Body of pancreas (tissue), 4 donors: Measurements from ENCODE around the gene FRMD4B. TPM values are rescaled to one million over a fixed set of nuclear protein-coding genes. Genes with fewer than 3 reads are reported as not detected.

Source experiments
- ATAC-seq: fragments of 150-250 bp; one replicate; pipeline ENCODE4 v1.9.1; 2016
- DNase-seq, 4 donors: peaks; one replicate each; pipeline ENCODE4 v3.0.0-alpha.2; 2019
- H3K27ac ChIP-seq, 4 donors: fragments of 200-600 bp; sonication (generic); 1 replicate in 3 of 4; 2 replicates in 1 of 4; pipeline versions ENCODE4 v1.5.1 to v1.6.1; 2016 to 2019; ENCODE audit warnings: mild to moderate bottlenecking in 1 of 4, mixed read lengths in 1 of 4, moderate library complexity in 1 of 4
- H3K27me3 ChIP-seq, 2 donors: fragments of 200-600 bp; sonication (generic); one replicate each; pipeline ENCODE4 v1.6.0; 2016; ENCODE audit warnings: mild to moderate bottlenecking in 1 of 2
- H3K36me3 ChIP-seq, 2 donors: fragments of 200-600 bp; sonication (generic); replicated peaks in 1 of 2; 2 replicates each; pipeline ENCODE4 v1.5.1; 2016; ENCODE audit warnings: low read depth in 2 of 2; ENCODE audit not compliant: insufficient read depth in 1 of 2
- H3K4me1 ChIP-seq: fragments of 200-600 bp; sonication (generic); one replicate; pipeline ENCODE4 v1.6.0; 2016
- H3K4me3 ChIP-seq, 2 donors: fragments of 200-600 bp; sonication (generic); 1 replicate in 1 of 2; 2 replicates in 1 of 2; pipeline ENCODE4 v1.5.1; 2016 to 2019
- H3K9me3 ChIP-seq, 3 donors: fragments of 200-600 bp; sonication (generic); 1 replicate in 2 of 3; 2 replicates in 1 of 3; pipeline ENCODE4 v1.5.1; 2016
- POLR2A ChIP-seq, 3 donors: fragments of 450-650 bp; IDR thresholded peaks; one replicate each; pipeline ENCODE4 v1.6.1; 2016; ENCODE audit warnings: antibody characterized with exemption in 3 of 3, mild to moderate bottlenecking in 2 of 3
- WGBS, 2 donors: methylation state at CpG; one replicate each; pipeline ENCODE4 v1.1.5; 2017; 5-methylcytosine and 5-hydroxymethylcytosine counted together
- intact Hi-C: fragments of 100-400 bp; cut with DNase I; formaldehyde crosslinking; loops from one replicate; pipeline ENCODE4 v1.15.1; 2023
- total RNA-seq, 2 donors: library from RNA; depleted of rRNA; stranded (reverse); fragments of >200 nt; gene quantifications; one replicate each; pipeline ENCODE4 v1.1.0, GENCODE V29; 2016
- TF ChIP-seq, protein P1 (sequence below), 7 experiments: fragments of 450-650 bp in 4 of 7; fragments of 200-600 bp in 3 of 7; sonication (generic) in 3 of 7; IDR thresholded peaks; one replicate each; pipeline ENCODE4 v1.5.1; 2016 to 2019; ENCODE audit warnings: antibody characterized with exemption in 7 of 7

Gene FRMD4B
- total RNA-seq, 2 donors from 2014 or later: 7.3 to 14.3 TPM

GRCh38 chr3:69292959-69293574 lies 92.8 kb downstream of the FRMD4B start:
- Histone ChIP-seq H3K27me3 (no peaks in the 10 kb centered on the region), H3K27ac (no peak overlapping the region), H3K4me3 (no peak overlapping the region), H3K36me3 (no peaks in the 10 kb centered on the region), H3K4me1 (peaks cover 9% of the 10 kb centered on the region), H3K9me3 (no peaks in the 10 kb centered on the region)
- 81 to 85% methylated on average over 7 of the region's 7 CpGs for WGBS, 2 donors
- ATAC-seq (no peak), DNase-seq (no peak)
- intact Hi-C loops: no loop called here
- no peak for TF ChIP-seq POLR2A (IDR thresholded peaks at IDR 0.05)
- TF ChIP-seq, protein P1, sequence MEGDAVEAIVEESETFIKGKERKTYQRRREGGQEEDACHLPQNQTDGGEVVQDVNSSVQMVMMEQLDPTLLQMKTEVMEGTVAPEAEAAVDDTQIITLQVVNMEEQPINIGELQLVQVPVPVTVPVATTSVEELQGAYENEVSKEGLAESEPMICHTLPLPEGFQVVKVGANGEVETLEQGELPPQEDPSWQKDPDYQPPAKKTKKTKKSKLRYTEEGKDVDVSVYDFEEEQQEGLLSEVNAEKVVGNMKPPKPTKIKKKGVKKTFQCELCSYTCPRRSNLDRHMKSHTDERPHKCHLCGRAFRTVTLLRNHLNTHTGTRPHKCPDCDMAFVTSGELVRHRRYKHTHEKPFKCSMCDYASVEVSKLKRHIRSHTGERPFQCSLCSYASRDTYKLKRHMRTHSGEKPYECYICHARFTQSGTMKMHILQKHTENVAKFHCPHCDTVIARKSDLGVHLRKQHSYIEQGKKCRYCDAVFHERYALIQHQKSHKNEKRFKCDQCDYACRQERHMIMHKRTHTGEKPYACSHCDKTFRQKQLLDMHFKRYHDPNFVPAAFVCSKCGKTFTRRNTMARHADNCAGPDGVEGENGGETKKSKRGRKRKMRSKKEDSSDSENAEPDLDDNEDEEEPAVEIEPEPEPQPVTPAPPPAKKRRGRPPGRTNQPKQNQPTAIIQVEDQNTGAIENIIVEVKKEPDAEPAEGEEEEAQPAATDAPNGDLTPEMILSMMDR (IDR thresholded peaks at IDR 0.05): no peak

- intact Hi-C loops: no loop called here
- DNase-seq: no peak
- Histone ChIP-seq H3K4me3 (no peak overlapping the region), H3K9me3 (no peaks in the 10 kb centered on the region), H3K27me3 (no peaks in the 10 kb centered on the region), H3K27ac (no peak overlapping the region), H3K36me3 (no peaks in the 10 kb centered on the region), H3K4me1 (peaks cover 9% of the 10 kb centered on the region)
- 70 to 80% methylated on average over 4 of the region's 4 CpGs for WGBS, 2 donors
- ATAC-seq: no peak
- TF ChIP-seq, protein P1 (IDR thresholded peaks at IDR 0.05): no peak
- TF ChIP-seq POLR2A (IDR thresholded peaks at IDR 0.05): no peak
These were observed 93.7 kb downstream of the FRMD4B start for GRCh38 chr3:69292185-69292584.

GRCh38 chr3:69290430-69290829 lies 95.5 kb downstream of the FRMD4B start:
- TF ChIP-seq POLR2A (IDR thresholded peaks at IDR 0.05): no peak
- Histone ChIP-seq H3K36me3 (no peaks in the 10 kb centered on the region), H3K4me1 (peaks cover 9% of the 10 kb centered on the region), H3K9me3 (no peaks in the 10 kb centered on the region), H3K27ac (no peak overlapping the region), H3K27me3 (no peaks in the 10 kb centered on the region), H3K4me3 (no peak overlapping the region)
- intact Hi-C loops: no loop called here
- 66 to 72% methylated on average over 3 of the region's 3 CpGs for WGBS, 2 donors
- DNase-seq (no peak), ATAC-seq (no peak)

- Histone ChIP-seq H3K9me3 (no peaks in the 10 kb centered on the region), H3K36me3 (no peaks in the 10 kb centered on the region), H3K4me3 (no peak overlapping the region), H3K4me1 (peaks cover 9% of the 10 kb centered on the region), H3K27ac (no peak overlapping the region), H3K27me3 (no peaks in the 10 kb centered on the region)
- TF ChIP-seq, protein P1 (IDR thresholded peaks at IDR 0.05): no peak
- no peak for TF ChIP-seq POLR2A (IDR thresholded peaks at IDR 0.05)
- no peak for ATAC-seq
- DNase-seq: no peak
- 71 to 82% methylated on average over 5 of the region's 5 CpGs for WGBS, 2 donors
- intact Hi-C loops: no loop called here
These were observed 95.9 kb downstream of the FRMD4B start for GRCh38 chr3:69290006-69290405.

DNA sequence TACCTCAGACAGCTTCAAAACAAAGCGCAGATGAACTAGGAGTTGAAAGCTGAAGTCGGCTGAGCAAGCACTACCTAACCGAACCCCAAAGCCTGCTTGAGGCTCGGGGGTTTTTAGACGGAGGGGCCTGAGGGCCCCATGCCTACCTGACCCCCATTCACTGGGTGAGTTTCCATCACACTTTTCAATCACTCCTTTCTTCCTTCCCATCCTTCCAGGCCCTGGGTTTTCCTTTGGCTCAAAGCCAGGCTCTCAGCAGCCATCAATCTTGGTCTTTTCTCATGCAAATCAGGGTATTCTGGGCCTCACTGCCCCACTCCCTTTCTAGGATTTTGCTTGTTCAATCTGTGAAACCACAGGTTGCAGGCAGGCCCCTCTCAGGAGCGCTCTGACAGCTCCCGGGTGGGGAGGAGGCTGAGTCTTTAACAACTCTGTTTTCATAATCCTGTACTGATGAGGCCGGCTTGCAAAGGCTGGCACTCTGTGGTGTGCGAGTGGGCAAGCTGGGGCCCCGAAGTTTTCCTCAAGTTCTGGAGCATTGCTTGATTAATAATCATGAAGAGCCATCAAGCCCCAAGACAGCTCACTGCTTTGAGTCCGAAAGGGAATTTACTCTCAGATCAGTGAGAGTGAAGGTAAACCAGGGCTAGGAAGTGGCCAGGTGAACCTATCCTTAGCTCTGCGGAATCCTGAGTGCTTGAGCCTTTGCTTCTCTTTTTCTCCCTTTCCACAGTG lies 97.6 kb downstream of the FRMD4B start:
- TF ChIP-seq POLR2A (IDR thresholded peaks at IDR 0.05): no peak
- TF ChIP-seq, protein P1 (IDR thresholded peaks at IDR 0.05): no peak
- H3K36me3 ChIP-seq: no peaks in the 10 kb centered on the region
- no peaks in the 10 kb centered on the region for H3K4me1 ChIP-seq
- DNase-seq: no peak
- H3K4me3 ChIP-seq: no peak overlapping the region
- intact Hi-C loops: no loop called here
- no peaks in the 10 kb centered on the region for H3K9me3 ChIP-seq
- ATAC-seq: no peak
- 67 to 75% methylated on average over 12 of the region's 12 CpGs for WGBS, 2 donors
- no peaks in the 10 kb centered on the region for H3K27me3 ChIP-seq
- no peak overlapping the region for H3K27ac ChIP-seq
